Measurements from ENCODE around the gene CNTRL.
"Not testable (repeated sequence)": the region's sequence is repeated elsewhere in the genome, so short reads cannot be mapped to it uniquely, and the experiment has no call there.

The CNTRL gene

DNA sequence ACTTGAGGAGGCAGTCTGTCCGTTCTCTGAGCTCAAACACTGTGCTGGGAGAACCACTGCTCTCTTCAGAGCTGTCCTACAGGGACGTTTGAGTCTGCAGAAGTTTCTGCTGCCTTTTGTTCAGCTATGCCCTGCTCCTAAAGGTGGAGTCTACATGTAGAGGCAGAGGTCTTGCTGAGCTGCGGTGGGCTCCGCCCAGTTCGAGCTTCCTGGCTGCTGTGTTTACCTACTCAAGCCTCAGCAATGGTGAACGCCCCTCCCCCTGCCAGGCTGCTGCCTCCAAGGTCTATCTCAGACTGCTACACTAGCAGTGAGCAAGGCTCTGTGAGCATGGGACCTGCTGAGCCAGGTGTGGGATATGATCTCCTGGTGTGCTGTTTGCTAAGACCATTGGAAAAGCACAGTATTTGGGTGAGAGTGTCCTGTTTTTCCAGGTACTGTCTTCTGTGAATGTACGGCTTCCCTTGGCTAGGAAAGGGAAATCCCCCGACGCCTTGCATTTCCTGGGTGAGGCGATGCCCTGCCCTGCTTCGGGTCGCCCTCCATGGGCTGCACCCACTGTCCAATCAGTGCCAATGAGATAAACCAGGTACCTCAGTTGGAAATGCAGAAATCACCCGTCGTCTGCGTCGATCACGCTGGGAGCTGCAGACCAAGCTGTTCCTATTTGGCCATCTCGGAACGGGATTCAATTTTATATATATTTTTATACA is 58.5 kb downstream of the CNTRL start:
- no peak for DNase-seq

GRCh38 chr9:121135642-121136041 is 60.9 kb downstream of the CNTRL start:
- no peak for DNase-seq

DNA sequence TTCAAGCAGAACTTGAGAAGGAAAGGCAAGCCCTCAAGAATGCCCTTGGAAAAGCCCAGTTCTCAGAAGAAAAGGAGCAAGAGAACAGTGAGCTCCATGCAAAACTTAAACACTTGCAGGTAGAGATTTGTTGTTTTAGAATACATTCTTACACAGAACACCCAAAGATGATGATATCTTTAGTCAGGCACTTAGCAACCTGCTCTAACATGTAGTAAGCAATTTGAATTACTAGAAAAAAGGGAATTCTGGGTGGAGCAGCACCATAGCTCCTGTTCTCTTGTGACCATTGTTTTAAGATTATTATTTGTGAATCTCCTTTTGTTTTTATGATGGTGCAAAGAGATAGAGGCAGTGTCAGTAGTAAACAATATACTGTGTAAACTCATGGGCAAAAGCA is 63.8 kb downstream of the CNTRL start:
- DNase-seq = no peak

DNA sequence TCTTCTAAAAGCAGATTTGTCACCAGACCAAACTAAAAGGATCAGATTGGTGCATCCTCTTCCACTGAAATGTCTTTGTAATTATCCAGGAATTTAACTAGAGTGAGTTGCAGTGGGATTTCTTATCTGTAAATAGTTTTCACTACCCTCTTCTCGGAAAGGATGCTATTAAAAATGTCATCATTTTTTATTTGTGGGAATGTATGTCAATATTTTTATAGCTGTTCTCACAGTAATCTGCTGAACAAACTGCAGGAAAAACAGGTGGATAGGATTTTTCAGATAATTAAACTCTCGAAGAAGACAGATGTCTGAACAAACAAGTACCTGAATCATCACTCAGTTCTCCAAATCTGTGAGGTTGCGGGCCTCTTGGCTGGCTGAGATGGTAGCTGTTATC is 64.2 kb downstream of the CNTRL start:
- DNase-seq = no peak

DNA sequence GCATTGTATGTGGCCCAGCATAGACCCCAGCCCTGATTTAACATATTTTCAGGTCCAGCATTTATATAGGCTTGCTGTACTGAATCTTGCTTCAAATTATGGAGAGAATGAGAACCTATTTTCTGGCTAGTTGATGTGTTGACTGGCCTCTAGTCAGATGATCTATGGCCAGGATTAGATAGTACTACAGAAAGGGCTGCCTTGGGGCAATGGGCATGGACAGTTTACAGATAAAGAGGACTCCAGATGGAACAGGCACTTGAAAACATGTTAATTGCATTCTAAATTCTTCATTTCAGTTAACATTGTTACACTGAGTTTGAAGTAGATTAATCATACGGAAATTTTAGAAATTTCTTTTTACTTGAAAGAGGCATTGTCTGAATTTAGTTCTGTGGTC is 65.4 kb downstream of the CNTRL start:
- no peak for DNase-seq

GRCh38 chr9:121141306-121141705 is 66.6 kb downstream of the CNTRL start:
- no peak for DNase-seq

GRCh38 chr9:121141706-121142105 is 67.0 kb downstream of the CNTRL start:
- DNase-seq = no peak

- no peak for DNase-seq
Observed at GRCh38 chr9:121143771-121144170, 69.0 kb downstream of the CNTRL start.

DNA sequence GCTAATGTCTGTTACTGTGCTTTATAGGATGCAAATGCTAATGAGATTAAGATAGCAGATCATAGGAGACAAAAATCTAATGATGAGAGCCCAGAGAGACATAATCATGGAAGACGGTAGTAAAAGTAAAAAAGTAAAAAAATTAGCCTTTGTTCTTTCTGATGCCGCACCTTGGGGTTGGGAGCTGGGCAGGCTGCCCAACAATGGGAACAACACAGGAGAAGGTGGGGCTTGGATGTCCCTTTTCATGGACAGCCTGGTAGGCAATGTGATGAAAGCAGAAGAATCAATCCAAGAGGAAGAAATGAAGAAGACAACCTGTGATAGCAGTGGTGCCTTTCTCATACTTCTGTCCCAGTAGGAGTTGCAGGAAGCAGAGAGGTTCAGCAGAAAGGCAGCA is 69.7 kb downstream of the CNTRL start:
- no peak for DNase-seq

GRCh38 chr9:121150188-121150587 is 75.4 kb downstream of the CNTRL start:
- no peak for DNase-seq

- no peak for DNase-seq
Observed at GRCh38 chr9:121153642-121154041, 78.9 kb downstream of the CNTRL start.

- DNase-seq = no peak
Observed at GRCh38 chr9:121154782-121155181, 80.0 kb downstream of the CNTRL start.

GRCh38 chr9:121156263-121156731 is 81.5 kb downstream of the CNTRL start:
- DNase-seq = no peak

GRCh38 chr9:121157939-121158338 is 83.2 kb downstream of the CNTRL start:
- no peak for DNase-seq

DNA sequence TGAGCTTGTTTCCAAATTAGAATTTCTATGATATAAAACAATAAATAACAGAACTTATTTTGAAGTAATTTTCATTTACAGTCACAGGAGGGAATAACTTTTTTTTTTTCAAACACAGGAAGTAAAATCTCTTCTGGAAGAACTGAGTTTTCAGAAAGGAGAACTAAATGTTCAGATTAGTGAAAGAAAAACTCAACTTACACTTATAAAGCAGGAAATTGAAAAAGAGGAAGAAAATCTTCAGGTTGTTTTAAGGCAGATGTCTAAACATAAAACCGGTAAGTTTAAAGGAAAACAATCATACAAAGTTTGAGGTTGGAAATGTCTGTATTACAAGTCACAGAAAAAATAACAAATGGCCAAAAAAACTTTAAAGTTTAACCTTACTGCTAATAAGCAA is 85.3 kb downstream of the CNTRL start:
- DNase-seq = peak in 2 of 4 experiments; percentile 71 to 74

GRCh38 chr9:121168052-121168451 is 93.3 kb downstream of the CNTRL start:
- no peak for DNase-seq

GRCh38 chr9:121169094-121169601 is 94.4 kb downstream of the CNTRL start:
- peak in 2 of 4 experiments; percentile 17 to 23 for DNase-seq

DNA sequence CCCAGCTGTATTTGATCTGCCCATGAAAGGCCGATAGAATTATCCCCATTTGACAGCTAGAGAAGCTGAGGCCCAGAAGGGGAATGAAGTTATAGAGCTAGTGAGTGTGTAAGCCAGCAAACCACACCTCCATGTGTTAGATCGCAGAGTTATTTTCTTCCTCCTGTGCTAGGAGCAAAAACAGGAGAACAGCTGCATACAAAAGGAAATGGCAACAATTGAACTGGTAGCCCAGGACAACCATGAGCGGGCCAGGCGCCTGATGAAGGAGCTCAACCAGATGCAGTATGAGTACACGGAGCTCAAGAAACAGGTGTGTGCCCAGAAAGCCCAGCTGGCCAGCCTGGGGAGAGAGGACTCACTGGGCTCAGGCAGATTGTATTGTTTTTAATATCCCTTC is 96.5 kb downstream of the CNTRL start:
- no peak for DNase-seq

GRCh38 chr9:121172726-121173487 is 98.2 kb downstream of the CNTRL start:
- DNase-seq = no peak

DNA sequence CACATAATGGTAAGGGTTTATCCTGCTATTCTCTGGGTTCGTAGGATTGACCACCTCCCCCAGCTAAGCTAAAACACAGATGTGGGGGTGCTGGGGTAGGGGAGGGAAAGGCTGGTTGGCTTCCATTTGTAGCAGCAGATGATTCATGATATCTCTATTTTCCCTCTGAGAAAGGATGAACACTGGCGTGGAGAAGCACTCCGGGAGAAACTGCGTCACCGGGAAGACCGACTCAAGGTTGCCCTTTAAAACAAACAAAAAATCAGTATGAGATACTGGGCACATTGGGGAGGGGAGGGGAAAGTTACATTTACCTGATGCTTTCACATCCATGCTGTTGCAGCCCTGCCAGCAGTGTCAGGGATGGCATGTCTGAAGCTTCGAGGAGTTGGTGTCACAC is 98.7 kb downstream of the CNTRL start:
- no peak for DNase-seq

- DNase-seq = no peak
Observed at GRCh38 chr9:121178676-121179372, 104.1 kb downstream of the CNTRL start.

DNA sequence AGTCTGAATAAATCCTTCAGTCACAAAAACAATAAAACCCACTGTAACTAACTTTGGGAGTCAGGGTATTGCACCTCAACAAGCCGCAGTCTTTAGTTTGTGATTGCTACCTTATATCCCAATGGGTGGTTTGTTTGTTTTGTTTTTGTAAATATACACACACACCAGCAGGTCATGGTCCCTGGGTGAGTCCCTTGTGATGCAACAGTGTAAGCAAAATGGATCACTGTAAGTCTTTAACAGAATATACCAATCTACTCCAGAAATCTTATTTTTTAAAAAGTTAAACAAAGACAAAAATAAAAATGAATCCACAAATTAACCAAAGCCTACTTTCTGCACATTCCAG is 104.6 kb downstream of the CNTRL start:
- DNase-seq = not testable (repeated sequence)

DNA sequence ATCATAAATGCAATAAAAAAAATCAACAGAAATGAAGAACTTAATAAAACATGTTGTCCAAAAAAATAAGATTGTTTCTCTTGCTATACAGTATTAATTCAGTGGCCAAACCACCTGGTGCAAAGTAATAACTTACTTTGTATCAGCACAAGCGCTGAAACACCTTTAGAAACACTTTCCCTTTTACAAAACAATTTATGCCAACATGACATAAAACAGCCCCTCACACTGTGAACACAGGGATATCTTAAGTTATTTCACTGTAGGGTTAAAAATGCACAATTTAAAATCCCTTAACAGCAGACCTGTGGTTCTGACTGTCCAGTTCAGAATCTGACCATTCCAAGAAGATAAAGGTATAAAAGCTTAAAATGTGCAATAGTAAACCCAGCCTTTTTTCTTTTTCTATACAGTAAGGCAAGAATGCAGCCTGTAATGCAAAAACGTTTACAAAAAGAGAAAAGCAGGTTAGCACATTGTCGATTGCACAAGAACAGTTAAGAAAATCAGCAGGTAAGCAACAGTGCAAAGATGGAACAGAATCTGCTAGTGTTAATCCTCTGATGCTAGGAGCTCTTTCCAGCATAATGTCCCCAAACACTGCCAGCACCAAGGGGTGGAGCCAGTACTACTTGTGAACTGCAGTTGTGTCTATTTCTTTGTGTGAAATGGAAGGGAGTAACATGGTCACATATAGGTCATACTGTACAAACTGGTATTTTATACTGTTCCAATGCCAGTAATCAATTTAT is 105.4 kb downstream of the CNTRL start:
- DNase-seq = no peak
